Nephron (organoid): ENCODE measurements around the gene DDR2.
"Not testable (repeated sequence)": the region's sequence is repeated elsewhere in the genome, so short reads cannot be mapped to it uniquely, and the experiment has no call there.

Source experiments
- H3K27ac Mint-ChIP-seq, 3 experiments: 2 replicates each; pipeline ENCODE4 v1.8.0; 2020; ENCODE audit warnings: mixed read lengths in 3 of 3, mild to moderate bottlenecking in 2 of 3, moderate library complexity in 1 of 3
- H3K27me3 Mint-ChIP-seq: 2 replicates; pipeline ENCODE4 v1.8.0; 2021; ENCODE audit warnings: low read depth, mild to moderate bottlenecking, moderate library complexity, mixed read lengths
- H3K36me3 Mint-ChIP-seq: 2 replicates; pipeline ENCODE4 v1.8.0; 2020; ENCODE audit warnings: low read depth, mixed read lengths
- H3K4me1 Mint-ChIP-seq: 2 replicates; pipeline ENCODE4 v1.8.0; 2020; ENCODE audit warnings: mixed read lengths
- H3K4me3 Mint-ChIP-seq, 3 experiments: 2 replicates each; pipeline ENCODE4 v1.8.0; 2020; ENCODE audit warnings: mild to moderate bottlenecking in 3 of 3, mixed read lengths in 3 of 3, moderate library complexity in 2 of 3
- H3K9me3 Mint-ChIP-seq: 2 replicates; pipeline ENCODE4 v1.8.0; 2020; ENCODE audit warnings: mixed read lengths
- TF ChIP-seq, protein P1 (sequence below), 3 experiments: fragments of 200-600 bp; sonication (generic); IDR thresholded peaks; one replicate each; pipeline ENCODE4 v1.5.0; 2021; ENCODE audit warnings: antibody characterized with exemption in 3 of 3; ENCODE audit not compliant: unreplicated experiment in 3 of 3

DDR2 gene

DNA sequence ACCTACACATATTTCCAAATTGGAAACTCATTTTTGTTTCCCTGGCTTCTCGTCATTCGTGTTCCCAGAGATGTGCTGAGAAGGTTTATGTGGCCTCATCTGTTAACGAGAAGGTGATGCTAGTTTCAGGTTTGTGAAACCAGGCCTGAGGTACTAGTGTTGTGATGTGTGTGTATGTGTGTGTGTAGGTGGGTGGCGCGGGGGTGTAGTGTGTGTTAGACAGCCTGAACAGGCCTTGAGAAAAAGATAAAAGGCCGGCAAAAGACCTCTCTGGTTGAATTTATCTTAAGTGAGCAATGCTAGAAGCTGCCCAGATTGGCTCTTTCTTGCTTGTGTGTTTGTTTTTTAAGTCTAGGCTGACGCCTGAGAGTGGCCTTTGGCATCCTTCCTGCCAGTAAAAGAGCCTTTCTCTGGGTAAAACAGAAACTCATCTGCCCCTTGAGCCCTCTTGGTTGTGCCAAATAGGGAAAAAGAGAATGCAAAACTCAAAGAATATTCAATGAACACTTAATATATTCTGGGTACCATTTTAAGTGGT, 92.4 kb downstream of the DDR2 start:
- Mint-ChIP-seq H3K4me1 (no peaks in the 10 kb centered on the region), H3K4me3 (no peak overlapping the region), H3K27ac (no peak overlapping the region), H3K9me3 (no peaks in the 10 kb centered on the region), H3K27me3 (no peaks in the 10 kb centered on the region), H3K36me3 (peaks cover 7% of the 10 kb centered on the region)
- TF ChIP-seq, protein P1, sequence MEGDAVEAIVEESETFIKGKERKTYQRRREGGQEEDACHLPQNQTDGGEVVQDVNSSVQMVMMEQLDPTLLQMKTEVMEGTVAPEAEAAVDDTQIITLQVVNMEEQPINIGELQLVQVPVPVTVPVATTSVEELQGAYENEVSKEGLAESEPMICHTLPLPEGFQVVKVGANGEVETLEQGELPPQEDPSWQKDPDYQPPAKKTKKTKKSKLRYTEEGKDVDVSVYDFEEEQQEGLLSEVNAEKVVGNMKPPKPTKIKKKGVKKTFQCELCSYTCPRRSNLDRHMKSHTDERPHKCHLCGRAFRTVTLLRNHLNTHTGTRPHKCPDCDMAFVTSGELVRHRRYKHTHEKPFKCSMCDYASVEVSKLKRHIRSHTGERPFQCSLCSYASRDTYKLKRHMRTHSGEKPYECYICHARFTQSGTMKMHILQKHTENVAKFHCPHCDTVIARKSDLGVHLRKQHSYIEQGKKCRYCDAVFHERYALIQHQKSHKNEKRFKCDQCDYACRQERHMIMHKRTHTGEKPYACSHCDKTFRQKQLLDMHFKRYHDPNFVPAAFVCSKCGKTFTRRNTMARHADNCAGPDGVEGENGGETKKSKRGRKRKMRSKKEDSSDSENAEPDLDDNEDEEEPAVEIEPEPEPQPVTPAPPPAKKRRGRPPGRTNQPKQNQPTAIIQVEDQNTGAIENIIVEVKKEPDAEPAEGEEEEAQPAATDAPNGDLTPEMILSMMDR (IDR thresholded peaks at IDR 0.05; ENCODE audit: unreplicated experiment in 3 of 3) = no peak

DNA sequence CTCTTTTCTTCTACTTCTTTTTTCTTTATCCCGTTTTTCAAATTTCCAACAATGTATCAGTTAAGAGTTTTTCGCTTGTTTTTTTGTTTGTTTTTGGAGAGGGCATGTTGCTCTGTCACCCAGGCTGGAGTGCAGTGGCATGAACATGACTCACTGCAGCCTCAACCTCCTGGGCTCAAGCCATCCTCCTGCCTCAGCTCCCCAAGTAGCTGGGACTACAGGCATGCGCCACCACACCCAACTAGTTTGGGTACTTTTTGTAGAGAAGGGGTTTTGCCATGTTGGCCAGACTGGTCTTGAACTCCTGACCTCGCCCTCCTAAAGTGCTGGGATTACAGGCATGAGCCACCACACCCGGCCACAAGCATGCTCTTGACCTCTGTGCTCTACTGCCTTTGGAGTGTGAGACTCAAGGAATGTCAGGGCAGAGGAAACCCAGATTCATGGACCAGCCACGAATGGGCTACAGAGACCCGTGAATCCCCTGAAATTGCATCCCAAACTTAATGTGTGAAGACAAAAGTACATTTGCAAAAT, 93.1 kb downstream of the DDR2 start:
- Mint-ChIP-seq H3K9me3 (no peaks in the 10 kb centered on the region), H3K27ac (no peak overlapping the region), H3K27me3 (no peaks in the 10 kb centered on the region), H3K4me3 (no peak overlapping the region), H3K36me3 (peaks cover 5% of the 10 kb centered on the region), H3K4me1 (no peaks in the 10 kb centered on the region)
- TF ChIP-seq, protein P1 (IDR thresholded peaks at IDR 0.05; ENCODE audit: unreplicated experiment in 3 of 3) = no peak

DNA sequence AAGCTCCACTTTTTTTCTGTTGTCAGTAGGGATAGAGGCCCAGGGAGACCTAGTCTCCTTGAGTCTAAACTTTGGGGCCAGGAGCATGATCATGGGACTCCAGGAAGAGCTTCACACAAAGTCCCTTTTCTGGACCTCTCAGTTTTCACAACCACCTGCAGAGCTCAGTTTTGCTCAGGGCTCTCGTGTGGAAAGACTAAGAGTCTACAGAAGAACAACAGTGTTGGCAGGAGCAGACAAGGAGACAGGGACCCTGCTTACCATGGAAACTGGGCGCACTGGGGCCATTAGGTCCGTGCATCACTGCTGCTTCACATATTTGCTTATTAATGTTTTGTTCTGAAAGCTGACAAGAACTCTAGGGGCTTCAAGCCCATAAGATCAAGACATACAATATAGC, 94.3 kb downstream of the DDR2 start:
- Mint-ChIP-seq H3K27me3 (no peaks in the 10 kb centered on the region), H3K4me1 (no peaks in the 10 kb centered on the region), H3K36me3 (peaks cover 6% of the 10 kb centered on the region), H3K27ac (no peak overlapping the region), H3K9me3 (no peaks in the 10 kb centered on the region), H3K4me3 (no peak overlapping the region)
- TF ChIP-seq, protein P1 (IDR thresholded peaks at IDR 0.05; ENCODE audit: unreplicated experiment in 3 of 3) = no peak

DNA sequence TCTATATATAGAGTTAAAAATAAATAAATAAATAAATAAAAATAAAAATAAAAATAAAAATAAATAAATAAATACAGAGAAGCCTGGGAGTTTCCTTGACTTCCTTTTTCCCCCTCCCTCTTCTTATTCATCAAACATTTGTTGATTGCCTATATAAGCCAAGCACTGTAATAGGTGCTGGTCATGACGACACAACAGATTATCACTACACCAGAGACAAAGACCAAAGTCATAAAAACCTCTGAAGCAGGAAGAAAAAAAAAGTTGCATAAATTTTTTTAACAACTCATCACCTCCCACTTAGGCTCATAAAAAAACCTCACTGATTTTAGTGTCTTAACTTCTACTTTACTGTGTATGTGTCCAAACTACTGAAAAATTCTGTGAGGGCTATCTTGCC, 95.2 kb downstream of the DDR2 start:
- H3K4me1 Mint-ChIP-seq, H3K36me3 Mint-ChIP-seq, H3K27ac Mint-ChIP-seq, H3K9me3 Mint-ChIP-seq, H3K4me3 Mint-ChIP-seq, H3K27me3 Mint-ChIP-seq: not testable (repeated sequence)

DNA sequence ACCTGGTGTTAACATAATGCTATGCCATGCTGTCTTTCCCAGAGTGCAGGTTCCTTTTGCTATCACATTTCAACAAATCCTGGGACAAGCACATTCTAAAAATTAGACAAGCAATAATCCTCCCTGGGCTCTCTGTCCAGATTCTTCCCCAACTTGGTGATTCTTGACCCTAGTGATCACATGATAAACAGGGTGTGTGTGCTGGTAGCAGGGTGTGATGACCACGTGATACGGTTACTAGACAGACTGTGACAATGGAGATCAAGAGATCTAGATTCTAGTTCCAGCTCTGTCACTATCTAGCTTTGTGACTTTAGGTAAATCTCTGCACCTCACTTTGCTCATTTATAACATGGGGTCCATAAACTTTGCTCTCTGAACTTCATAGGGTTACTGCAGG, 96.3 kb downstream of the DDR2 start:
- TF ChIP-seq, protein P1 (IDR thresholded peaks at IDR 0.05; ENCODE audit: unreplicated experiment in 3 of 3) = no peak
- H3K4me3 Mint-ChIP-seq = no peak overlapping the region
- peaks cover 13% of the 10 kb centered on the region for H3K36me3 Mint-ChIP-seq
- no peaks in the 10 kb centered on the region for H3K27me3 Mint-ChIP-seq
- H3K4me1 Mint-ChIP-seq = peaks cover 8% of the 10 kb centered on the region
- no peak overlapping the region for H3K27ac Mint-ChIP-seq
- H3K9me3 Mint-ChIP-seq = no peaks in the 10 kb centered on the region

DNA sequence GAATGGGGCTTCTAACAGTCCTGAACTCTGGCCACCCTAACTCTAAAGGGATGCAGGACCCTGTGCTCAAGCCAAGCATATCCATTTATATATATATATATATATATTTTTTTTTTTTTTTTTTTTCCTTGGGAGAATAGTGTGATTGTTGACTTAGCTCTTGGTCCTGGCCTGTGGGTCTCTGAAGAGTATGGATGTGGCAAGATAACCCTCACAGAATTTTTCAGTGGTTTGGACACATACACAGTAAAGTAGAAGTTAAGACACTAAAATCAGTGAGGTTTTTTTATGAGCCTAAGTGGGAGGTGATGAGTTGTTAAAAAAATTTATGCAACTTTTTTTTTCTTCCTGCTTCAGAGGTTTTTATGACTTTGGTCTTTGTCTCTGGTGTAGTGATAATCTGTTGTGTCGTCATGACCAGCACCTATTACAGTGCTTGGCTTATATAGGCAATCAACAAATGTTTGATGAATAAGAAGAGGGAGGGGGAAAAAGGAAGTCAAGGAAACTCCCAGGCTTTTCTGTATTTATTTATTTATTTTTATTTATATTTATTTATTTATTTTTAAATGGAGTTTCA, 97.0 kb downstream of the DDR2 start:
- H3K4me3 Mint-ChIP-seq, H3K27ac Mint-ChIP-seq, H3K27me3 Mint-ChIP-seq, H3K9me3 Mint-ChIP-seq, H3K4me1 Mint-ChIP-seq: not testable (repeated sequence)
- H3K36me3 Mint-ChIP-seq = peaks cover 15% of the 10 kb centered on the region

DNA sequence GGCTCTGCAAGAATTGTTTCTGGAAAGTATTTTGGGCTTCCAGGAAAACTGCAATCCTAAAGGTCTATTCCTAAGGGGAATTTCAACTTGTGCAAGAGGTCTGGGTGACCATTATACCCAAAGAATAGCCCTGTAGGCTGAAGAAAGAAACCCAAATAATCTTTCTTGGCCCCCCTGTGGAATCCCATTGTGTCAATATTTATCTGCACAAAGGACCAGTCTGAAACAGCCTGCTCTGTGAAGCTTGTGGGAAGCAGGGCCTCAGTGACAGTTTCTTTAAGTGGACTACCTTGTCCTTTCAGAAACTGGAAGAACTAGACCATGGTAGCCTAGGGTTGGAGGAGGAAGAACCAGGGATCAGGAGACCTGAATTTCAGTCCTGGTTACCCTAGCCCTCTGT, 99.8 kb downstream of the DDR2 start:
- Mint-ChIP-seq H3K27ac (peak overlapping the region in 1 of 3 experiments; percentile 64), H3K4me3 (no peak overlapping the region), H3K9me3 (peaks cover 6% of the 10 kb centered on the region), H3K4me1 (peaks cover 8% of the 10 kb centered on the region), H3K36me3 (peaks cover 31% of the 10 kb centered on the region), H3K27me3 (no peaks in the 10 kb centered on the region)
- TF ChIP-seq, protein P1 (IDR thresholded peaks at IDR 0.05; ENCODE audit: unreplicated experiment in 3 of 3) = no peak
